ENCODE results near the gene CATSPER3. TPM values are rescaled to one million over a fixed set of nuclear protein-coding genes. Genes with fewer than 3 reads are reported as not detected.
A peak's percentile ranks its signal among the peaks of the same experiment; 100 is the strongest.

CATSPER3 gene
- total RNA-seq, 1 experiment from 2014 or later, result 1.7 TPM

DNA sequence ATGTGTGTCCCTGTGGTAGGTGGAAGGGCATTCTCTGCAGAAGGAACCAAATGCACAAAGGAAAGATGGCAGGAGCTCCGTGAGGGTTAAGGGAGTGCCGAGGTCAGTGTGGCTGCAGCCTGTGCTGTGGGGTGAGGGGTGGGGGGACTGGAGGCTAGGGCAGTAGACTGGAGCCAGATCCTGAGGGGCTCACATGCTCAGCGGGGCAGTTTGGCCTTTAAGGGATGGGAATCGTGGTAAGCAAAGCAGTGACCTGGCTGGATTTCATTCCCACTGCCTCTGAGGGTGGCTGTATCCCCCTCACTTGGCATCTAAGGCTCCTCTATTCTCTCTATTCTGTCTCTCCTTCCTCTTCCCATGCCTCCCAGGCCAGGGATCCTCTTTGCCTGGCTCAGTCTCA, 50.8 kb downstream of the CATSPER3 start:
- Histone ChIP-seq H3K9ac (ENCODE audit: low read length) (no peak overlapping the region), H3K4me3 (replicated peaks in 1 of 2; ENCODE audit: low read depth in 1 of 2, low read length in 2 of 2) (no peak overlapping the region), H2AFZ (ENCODE audit: low read depth, low read length, poor library complexity, severe bottlenecking) (no peak overlapping the region), H3K4me1 (ENCODE audit: control insufficient read depth in 1 of 2, insufficient read depth in 2 of 2, low read length in 2 of 2) (no peaks in the 10 kb centered on the region), H3K9me3 (ENCODE audit: control insufficient read depth in 1 of 2, insufficient read depth in 1 of 2, low read depth in 1 of 2, low read length in 2 of 2) (no peaks in the 10 kb centered on the region), H3K79me2 (ENCODE audit: insufficient read depth, low read length) (no peaks in the 10 kb centered on the region), H3K36me3 (ENCODE audit: control insufficient read depth in 1 of 2, insufficient read depth in 2 of 2, low read length in 2 of 2) (no peaks in the 10 kb centered on the region), H4K20me1 (ENCODE audit: insufficient read depth) (no peaks in the 10 kb centered on the region), H3K27me3 (ENCODE audit: insufficient read depth, low read length) (no peaks in the 10 kb centered on the region), H3K27ac (ENCODE audit: low read depth, low read length) (no peak overlapping the region), H3K4me2 (ENCODE audit: low read length) (no peak overlapping the region), H3K9me2 (ENCODE audit: insufficient read depth) (no peaks in the 10 kb centered on the region)
- intact Hi-C loops (cut with micrococcal nuclease), result no loop called here
- POLR2A ChIA-PET, result no interaction called here
- DNase-seq (ENCODE audit: low read depth, low spot score) (no peak), ATAC-seq (no peak)
- BruUV-seq (replicated peaks), result no TSS peak
- no peak for TF ChIP-seq EZH2phosphoT487 (IDR thresholded peaks at IDR 0.05; ENCODE audit: borderline replicate concordance)
- RAD21 ChIA-PET (ENCODE audit: low non-redundant PET in 1 of 2, low total read pairs in 2 of 2, uncharacterized antibody in 2 of 2, unreplicated experiment in 2 of 2), result no interaction called here
- CTCF ChIA-PET, result no interaction called here

DNA sequence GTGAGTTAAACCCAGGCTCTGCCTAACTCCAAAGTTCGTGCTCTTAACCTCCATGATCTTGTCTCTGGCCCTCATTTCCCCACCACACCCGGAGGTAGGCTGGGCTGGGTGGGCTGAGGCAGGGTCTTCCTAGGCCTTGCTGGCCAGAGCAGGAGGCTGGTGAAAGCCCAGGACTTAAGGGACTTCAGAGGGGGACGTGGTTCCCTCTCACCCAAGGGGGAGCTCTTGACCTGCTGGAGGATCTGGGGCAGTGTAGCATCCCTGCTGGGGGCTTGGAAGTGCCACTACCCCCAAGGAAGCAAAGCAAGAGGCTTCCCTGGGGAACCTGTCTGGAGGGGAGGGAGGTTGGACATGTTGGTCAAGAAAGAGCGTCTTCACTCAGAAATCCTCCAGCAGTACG, 51.6 kb downstream of the CATSPER3 start:
- H3K27me3 ChIP-seq (ENCODE audit: insufficient read depth, low read length), result no peaks in the 10 kb centered on the region
- H3K79me2 ChIP-seq (ENCODE audit: insufficient read depth, low read length), result no peaks in the 10 kb centered on the region
- H3K4me3 ChIP-seq (replicated peaks in 1 of 2; ENCODE audit: low read depth in 1 of 2, low read length in 2 of 2), result no peak overlapping the region
- H3K4me2 ChIP-seq (ENCODE audit: low read length), result no peak overlapping the region
- no peaks in the 10 kb centered on the region for H3K36me3 ChIP-seq (ENCODE audit: control insufficient read depth in 1 of 2, insufficient read depth in 2 of 2, low read length in 2 of 2)
- no peak for DNase-seq (ENCODE audit: low read depth, low spot score)
- intact Hi-C loops (cut with micrococcal nuclease), result no loop called here
- H4K20me1 ChIP-seq (ENCODE audit: insufficient read depth), result no peaks in the 10 kb centered on the region
- H3K9me2 ChIP-seq (ENCODE audit: insufficient read depth), result no peaks in the 10 kb centered on the region
- H3K9me3 ChIP-seq (ENCODE audit: control insufficient read depth in 1 of 2, insufficient read depth in 1 of 2, low read depth in 1 of 2, low read length in 2 of 2), result no peaks in the 10 kb centered on the region
- H2AFZ ChIP-seq (ENCODE audit: low read depth, low read length, poor library complexity, severe bottlenecking), result no peak overlapping the region
- ChIA-PET CTCF (no interaction called here), RAD21 (ENCODE audit: low non-redundant PET in 1 of 2, low total read pairs in 2 of 2, uncharacterized antibody in 2 of 2, unreplicated experiment in 2 of 2) (no interaction called here), POLR2A (no interaction called here)
- BruUV-seq (replicated peaks), result no TSS peak
- no peak overlapping the region for H3K9ac ChIP-seq (ENCODE audit: low read length)
- no peaks in the 10 kb centered on the region for H3K4me1 ChIP-seq (ENCODE audit: control insufficient read depth in 1 of 2, insufficient read depth in 2 of 2, low read length in 2 of 2)
- ATAC-seq, result no peak
- H3K27ac ChIP-seq (ENCODE audit: low read depth, low read length), result no peak overlapping the region
- TF ChIP-seq RAD21 (IDR thresholded peaks at IDR 0.05; ENCODE audit: low read depth), result peak; percentile 52
- no peak for TF ChIP-seq POLR2AphosphoS5 (IDR thresholded peaks at IDR 0.05; ENCODE audit: low read depth, low read length)
- TF ChIP-seq, protein P1, sequence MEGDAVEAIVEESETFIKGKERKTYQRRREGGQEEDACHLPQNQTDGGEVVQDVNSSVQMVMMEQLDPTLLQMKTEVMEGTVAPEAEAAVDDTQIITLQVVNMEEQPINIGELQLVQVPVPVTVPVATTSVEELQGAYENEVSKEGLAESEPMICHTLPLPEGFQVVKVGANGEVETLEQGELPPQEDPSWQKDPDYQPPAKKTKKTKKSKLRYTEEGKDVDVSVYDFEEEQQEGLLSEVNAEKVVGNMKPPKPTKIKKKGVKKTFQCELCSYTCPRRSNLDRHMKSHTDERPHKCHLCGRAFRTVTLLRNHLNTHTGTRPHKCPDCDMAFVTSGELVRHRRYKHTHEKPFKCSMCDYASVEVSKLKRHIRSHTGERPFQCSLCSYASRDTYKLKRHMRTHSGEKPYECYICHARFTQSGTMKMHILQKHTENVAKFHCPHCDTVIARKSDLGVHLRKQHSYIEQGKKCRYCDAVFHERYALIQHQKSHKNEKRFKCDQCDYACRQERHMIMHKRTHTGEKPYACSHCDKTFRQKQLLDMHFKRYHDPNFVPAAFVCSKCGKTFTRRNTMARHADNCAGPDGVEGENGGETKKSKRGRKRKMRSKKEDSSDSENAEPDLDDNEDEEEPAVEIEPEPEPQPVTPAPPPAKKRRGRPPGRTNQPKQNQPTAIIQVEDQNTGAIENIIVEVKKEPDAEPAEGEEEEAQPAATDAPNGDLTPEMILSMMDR (IDR thresholded peaks at IDR 0.05 in 2 of 3, conservative IDR thresholded peaks at IDR 0.05 in 1 of 3; ENCODE audit: borderline replicate concordance in 1 of 3, insufficient read depth in 1 of 3, low read depth in 2 of 3, low read length in 2 of 3), result peak in 1 of 3 experiments; percentile 25; a peak in 1 of 6 replicates

Measured in HCT116 (cell line).